GM18505 (cell line): ENCODE results near the gene SYT2.
"Not testable (repeated sequence)": the region's sequence is repeated elsewhere in the genome, so short reads cannot be mapped to it uniquely, and the experiment has no call there.

Experiments
- ATAC-seq: cut with Tn5 transposase; IDR thresholded peaks from one replicate; pipeline ENCODE4 v1.9.1; 2021; ENCODE audit not compliant: unreplicated experiment
- POLR2A ChIP-seq: IDR thresholded peaks from 4 replicates; pipeline ENCODE4 v1.6.1; 2011; ENCODE audit warnings: borderline replicate concordance; ENCODE audit not compliant: insufficient read depth, insufficient read length; ENCODE audit errors: extremely low read depth

The SYT2 gene

DNA sequence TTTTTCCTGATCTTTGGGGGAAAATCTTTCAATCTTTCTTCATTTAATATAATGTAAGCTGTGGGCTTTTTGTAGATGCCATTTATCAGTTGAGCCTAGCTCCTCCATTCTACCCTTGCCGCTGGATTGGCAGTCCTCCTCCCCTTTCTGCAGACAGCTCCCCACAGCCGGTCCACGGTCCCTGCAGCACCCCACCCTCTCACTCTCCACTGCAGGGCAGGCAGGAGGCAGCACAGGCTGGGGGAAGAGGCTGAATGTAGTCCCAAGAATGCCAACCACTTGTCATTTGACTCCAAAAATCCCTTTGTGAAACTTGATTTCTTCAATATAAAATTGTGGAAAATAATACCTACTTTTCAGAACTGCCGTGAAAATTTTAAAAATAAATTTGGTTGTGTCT lies 96.7 kb downstream of the SYT2 start:
- ATAC-seq = no peak
- no peak for TF ChIP-seq POLR2A

DNA sequence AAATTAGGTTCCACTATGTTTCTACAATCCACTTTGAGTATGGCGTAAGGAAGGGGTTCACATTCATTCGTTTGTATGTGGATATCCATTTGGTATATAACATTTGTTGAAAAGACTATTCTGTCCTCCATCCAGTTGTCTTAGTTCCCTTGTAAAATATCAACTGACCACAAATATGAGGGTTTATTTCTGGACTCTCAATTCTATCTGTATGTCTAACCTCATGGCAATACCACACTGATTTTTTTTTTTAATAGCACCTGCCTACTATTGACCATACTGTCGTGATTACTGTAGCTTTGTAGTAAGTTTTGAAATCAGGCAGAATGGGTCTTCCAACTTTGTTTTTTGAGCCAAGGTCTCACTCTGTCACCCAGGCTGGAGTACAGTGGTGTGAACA lies 98.2 kb downstream of the SYT2 start:
- not testable (repeated sequence) for ATAC-seq

GRCh38 chr1:202605515-202605914 lies 104.7 kb downstream of the SYT2 start:
- TF ChIP-seq POLR2A = no peak
- ATAC-seq = no peak

- TF ChIP-seq POLR2A = no peak
- no peak for ATAC-seq
These were observed 106.8 kb downstream of the SYT2 start for GRCh38 chr1:202603435-202603834.

- ATAC-seq = no peak
- no peak for TF ChIP-seq POLR2A
These were observed 109.7 kb downstream of the SYT2 start for GRCh38 chr1:202600432-202601041.

GRCh38 chr1:202599669-202600431 lies 110.4 kb downstream of the SYT2 start:
- ATAC-seq = no peak
- no peak for TF ChIP-seq POLR2A

DNA sequence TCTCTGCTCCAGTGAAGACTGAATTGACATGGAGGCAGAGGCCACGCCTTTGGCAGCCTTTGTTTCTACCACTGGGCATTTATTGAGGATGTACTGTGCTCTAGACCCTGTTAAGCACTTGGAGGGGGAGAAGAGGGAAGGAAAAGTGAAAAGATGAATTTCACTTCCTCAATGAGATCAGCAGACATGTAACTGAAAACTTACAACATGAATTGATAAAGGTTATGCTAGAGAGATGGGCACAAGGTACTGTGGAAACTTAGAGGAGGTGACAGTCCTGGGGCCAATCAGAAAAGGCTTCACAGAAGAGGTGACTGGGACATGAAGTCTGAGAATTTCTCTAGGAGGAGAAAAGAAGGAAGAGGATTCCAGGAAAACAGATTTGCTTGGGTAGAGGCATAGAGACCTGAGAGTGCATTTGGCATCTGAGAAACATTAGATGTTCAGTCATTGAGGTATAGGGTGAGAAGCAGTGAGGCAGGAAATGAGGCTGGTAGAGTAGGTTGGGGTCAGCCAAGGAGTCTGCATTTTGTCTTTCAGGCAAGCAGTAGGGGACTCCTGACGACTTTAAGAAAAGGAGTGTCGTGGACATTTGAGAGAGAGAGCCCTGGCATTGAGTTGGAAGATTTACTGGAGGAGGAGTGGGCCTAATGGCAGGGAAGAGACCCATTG lies 113.0 kb downstream of the SYT2 start:
- no peak for TF ChIP-seq POLR2A
- no peak for ATAC-seq

- no peak for TF ChIP-seq POLR2A
- ATAC-seq = no peak
These were observed 113.6 kb downstream of the SYT2 start for GRCh38 chr1:202596638-202597037.

DNA sequence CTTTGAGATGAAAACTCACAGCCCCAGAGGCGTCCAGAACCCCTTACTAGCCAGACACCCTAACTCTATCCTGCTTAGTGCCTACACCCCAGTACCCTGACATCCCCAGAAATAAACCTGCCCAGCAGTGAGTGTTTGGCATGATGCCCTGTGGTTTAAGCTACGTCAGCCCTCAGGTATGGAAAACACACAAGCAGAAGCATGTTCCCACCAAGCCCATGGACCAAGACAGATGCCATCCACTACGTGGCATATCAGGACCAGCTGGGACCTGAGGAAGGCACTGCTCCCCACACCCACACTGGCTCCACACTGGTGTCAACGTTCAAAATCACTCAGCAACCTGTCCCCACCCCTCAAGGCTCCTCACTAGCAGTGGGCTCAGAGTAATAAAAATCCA lies 116.4 kb downstream of the SYT2 start:
- no peak for TF ChIP-seq POLR2A
- no peak for ATAC-seq

DNA sequence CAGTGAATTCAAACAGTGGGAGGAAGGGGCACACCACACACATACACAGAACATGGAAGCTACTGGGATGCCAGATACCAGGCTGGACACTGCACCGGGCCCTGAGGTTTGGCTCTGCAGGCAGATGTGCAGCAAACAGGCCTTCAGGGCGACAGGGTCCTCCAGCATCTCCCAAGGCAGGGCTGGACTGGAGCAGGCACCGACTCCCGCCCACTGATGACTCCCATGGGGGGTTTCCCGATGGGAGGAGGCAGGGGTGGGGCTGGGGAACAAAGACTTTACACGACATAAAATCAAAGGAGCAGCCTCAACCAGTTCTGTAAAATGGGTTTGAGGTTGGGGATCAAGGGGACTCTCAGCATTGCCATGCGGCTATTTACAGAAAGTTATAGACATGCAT lies 118.1 kb downstream of the SYT2 start:
- ATAC-seq = no peak
- TF ChIP-seq POLR2A = no peak

GRCh38 chr1:202591515-202591914 lies 118.7 kb downstream of the SYT2 start:
- no peak for ATAC-seq
- TF ChIP-seq POLR2A = no peak

GRCh38 chr1:202590975-202591411 lies 119.3 kb downstream of the SYT2 start:
- TF ChIP-seq POLR2A = no peak

DNA sequence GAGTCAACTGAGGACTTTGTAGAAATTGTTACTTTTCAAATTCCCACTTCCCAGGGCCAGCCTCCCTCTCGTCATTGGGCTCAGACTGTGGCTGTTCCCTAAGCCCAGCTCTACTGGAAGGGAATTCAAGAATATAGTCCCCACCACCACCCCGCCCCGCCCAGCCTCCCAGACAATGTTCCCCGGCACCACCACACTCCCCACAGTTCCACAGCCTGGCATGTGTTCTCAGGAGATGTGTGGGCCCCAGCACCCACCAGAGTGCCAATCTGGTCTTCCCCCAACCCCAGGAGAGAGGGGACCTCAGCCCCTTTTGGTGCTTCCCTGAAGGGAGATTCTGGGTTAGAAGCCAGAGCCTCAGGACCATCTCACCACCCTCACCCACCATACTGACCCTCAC lies 120.1 kb downstream of the SYT2 start:
- no peak for TF ChIP-seq POLR2A
- no peak for ATAC-seq

More at GRCh38 chr1:202590975-202591411, 119.3 kb downstream of the SYT2 start:
- no peak for ATAC-seq

GRCh38 chr1:202589190-202589930 lies 120.9 kb downstream of the SYT2 start:
- no peak for ATAC-seq
- no peak for TF ChIP-seq POLR2A

DNA sequence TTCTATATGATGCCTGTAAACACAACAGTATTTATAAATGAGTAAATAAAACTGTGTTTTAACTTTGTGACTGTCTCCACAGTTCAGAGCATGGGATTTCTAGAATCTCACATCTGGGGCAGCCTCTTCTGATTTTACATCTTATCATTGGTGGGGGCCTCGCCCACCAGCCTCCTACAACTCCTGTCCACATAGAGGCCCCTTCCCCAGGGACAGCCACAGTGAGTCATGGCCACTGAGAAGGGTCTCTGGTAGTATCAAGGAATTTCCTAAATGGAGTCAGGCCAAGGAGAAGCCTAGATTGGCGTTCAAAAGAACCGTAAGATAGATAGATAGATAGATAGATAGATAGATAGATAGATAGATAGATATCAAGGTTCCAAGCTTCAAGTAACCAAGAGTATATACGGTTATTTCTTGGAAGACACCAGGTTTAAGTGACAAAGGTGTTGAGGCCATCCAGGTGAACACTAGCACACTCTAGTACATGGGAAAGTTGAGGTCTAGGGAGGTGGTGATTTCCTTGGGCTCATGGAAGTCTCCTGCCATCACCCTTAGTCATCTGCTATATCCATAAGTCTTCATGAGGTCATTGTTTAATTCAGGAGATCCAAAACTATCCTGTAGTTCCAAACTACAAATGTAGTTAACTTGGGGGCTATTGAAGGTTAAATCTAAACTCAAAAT lies 121.6 kb downstream of the SYT2 start:
- no peak for ATAC-seq
- no peak for TF ChIP-seq POLR2A
